ENCODE data around the gene SPAG9.
A peak's percentile ranks its signal among the peaks of the same experiment; 100 is the strongest.

Gene SPAG9

DNA sequence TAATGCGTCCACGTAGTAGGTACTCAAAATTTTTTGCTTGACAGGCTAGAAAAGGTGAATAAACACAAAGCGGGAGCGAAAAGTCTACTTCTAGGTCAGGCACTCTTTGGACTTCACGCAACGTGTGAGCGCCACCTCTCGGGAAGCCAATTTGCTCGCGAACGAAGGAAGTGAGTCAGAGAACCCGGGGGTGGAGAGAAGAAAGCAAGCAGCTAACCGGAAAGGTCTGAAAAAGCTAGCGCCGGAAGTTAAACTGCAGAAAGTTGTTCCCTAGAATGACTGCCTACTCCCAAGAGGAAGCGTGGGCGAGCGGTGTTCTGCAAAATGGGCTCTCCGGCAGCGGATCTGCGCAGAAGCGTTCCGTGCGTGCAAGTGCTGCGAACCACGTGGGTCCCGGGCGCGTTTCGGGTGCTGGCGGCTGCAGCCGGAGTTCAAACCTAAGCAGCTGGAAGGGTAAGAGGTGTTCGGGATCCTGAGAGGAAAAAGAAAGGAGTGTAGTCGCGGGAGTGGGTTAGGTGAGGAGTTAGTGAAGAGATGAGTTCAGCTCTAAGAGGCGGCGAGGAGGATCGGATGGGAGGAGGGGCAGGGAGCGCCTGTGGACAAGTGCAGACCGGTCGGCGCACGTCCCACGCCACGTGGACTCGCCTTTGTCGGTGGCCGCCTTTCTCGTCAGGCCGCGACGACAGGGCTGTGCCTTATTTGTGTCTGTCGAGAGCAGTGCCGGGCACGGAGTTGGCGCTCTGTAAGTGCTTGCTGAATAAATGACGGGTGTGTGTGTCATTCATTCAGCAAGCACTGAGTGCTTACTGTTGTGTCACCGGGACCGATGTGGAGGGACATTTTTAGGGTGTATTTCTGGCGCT is 32.8 kb upstream of the SPAG9 start, which contains the start of gene NME1 (continued):
- TF ChIP-seq, protein P1, sequence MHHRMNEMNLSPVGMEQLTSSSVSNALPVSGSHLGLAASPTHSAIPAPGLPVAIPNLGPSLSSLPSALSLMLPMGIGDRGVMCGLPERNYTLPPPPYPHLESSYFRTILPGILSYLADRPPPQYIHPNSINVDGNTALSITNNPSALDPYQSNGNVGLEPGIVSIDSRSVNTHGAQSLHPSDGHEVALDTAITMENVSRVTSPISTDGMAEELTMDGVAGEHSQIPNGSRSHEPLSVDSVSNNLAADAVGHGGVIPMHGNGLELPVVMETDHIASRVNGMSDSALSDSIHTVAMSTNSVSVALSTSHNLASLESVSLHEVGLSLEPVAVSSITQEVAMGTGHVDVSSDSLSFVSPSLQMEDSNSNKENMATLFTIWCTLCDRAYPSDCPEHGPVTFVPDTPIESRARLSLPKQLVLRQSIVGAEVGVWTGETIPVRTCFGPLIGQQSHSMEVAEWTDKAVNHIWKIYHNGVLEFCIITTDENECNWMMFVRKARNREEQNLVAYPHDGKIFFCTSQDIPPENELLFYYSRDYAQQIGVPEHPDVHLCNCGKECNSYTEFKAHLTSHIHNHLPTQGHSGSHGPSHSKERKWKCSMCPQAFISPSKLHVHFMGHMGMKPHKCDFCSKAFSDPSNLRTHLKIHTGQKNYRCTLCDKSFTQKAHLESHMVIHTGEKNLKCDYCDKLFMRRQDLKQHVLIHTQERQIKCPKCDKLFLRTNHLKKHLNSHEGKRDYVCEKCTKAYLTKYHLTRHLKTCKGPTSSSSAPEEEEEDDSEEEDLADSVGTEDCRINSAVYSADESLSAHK (tag by site-specific recombination; IDR thresholded peaks at IDR 0.05), result peak; percentile 84
- TF ChIP-seq SALL2 (tag by site-specific recombination; IDR thresholded peaks at IDR 0.05; ENCODE audit: borderline replicate concordance), result peak; percentile 89; the same call in 1 of the 2 replicates
- TF ChIP-seq ZNF202 (tag by site-specific recombination; IDR thresholded peaks at IDR 0.05; ENCODE audit: borderline replicate concordance), result no peak
- TF ChIP-seq ZXDB (tag by site-specific recombination; IDR thresholded peaks at IDR 0.05), result peak; percentile 99
- peak; percentile 100 for TF ChIP-seq ZNF391 (tag by site-specific recombination; IDR thresholded peaks at IDR 0.05; ENCODE audit: borderline replicate concordance, low read depth)
- TF ChIP-seq, protein P2, sequence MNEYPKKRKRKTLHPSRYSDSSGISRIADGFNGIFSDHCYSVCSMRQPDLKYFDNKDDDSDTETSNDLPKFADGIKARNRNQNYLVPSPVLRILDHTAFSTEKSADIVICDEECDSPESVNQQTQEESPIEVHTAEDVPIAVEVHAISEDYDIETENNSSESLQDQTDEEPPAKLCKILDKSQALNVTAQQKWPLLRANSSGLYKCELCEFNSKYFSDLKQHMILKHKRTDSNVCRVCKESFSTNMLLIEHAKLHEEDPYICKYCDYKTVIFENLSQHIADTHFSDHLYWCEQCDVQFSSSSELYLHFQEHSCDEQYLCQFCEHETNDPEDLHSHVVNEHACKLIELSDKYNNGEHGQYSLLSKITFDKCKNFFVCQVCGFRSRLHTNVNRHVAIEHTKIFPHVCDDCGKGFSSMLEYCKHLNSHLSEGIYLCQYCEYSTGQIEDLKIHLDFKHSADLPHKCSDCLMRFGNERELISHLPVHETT (tag by site-specific recombination; IDR thresholded peaks at IDR 0.05), result peak; percentile 100
- TF ChIP-seq, protein P3, sequence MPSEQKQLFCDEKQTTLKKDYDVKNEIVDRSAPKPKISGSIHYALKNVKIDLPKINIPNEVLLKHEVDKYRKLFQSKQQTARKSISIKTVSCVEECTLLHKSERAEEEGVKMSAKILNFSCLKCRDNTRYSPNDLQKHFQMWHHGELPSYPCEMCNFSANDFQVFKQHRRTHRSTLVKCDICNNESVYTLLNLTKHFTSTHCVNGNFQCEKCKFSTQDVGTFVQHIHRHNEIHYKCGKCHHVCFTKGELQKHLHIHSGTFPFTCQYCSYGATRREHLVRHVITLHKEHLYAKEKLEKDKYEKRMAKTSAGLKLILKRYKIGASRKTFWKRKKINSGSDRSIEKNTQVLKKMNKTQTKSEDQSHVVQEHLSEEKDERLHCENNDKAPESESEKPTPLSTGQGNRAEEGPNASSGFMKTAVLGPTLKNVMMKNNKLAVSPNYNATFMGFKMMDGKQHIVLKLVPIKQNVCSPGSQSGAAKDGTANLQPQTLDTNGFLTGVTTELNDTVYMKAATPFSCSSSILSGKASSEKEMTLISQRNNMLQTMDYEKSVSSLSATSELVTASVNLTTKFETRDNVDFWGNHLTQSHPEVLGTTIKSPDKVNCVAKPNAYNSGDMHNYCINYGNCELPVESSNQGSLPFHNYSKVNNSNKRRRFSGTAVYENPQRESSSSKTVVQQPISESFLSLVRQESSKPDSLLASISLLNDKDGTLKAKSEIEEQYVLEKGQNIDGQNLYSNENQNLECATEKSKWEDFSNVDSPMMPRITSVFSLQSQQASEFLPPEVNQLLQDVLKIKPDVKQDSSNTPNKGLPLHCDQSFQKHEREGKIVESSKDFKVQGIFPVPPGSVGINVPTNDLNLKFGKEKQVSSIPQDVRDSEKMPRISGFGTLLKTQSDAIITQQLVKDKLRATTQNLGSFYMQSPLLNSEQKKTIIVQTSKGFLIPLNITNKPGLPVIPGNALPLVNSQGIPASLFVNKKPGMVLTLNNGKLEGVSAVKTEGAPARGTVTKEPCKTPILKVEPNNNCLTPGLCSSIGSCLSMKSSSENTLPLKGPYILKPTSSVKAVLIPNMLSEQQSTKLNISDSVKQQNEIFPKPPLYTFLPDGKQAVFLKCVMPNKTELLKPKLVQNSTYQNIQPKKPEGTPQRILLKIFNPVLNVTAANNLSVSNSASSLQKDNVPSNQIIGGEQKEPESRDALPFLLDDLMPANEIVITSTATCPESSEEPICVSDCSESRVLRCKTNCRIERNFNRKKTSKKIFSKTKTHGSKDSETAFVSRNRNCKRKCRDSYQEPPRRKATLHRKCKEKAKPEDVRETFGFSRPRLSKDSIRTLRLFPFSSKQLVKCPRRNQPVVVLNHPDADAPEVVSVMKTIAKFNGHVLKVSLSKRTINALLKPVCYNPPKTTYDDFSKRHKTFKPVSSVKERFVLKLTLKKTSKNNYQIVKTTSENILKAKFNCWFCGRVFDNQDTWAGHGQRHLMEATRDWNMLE (tag by site-specific recombination; conservative IDR thresholded peaks at IDR 0.05; ENCODE audit: low read depth), result peak; percentile 93
- no peak; the same call in 1 of the 2 replicates for TF ChIP-seq GLIS2 (tag by site-specific recombination; IDR thresholded peaks at IDR 0.05)
- TF ChIP-seq ZNF146 (tag by site-specific recombination; IDR thresholded peaks at IDR 0.05), result peak; percentile 67
- no peak for TF ChIP-seq ZNF37A (tag by site-specific recombination; IDR thresholded peaks at IDR 0.05)
- TF ChIP-seq ZNF292 (tag by site-specific recombination; IDR thresholded peaks at IDR 0.05; ENCODE audit: borderline replicate concordance, low read depth), result no peak
- peak; percentile 90 for TF ChIP-seq KLF10 (tag by site-specific recombination; IDR thresholded peaks at IDR 0.05)
- TF ChIP-seq, protein P4, sequence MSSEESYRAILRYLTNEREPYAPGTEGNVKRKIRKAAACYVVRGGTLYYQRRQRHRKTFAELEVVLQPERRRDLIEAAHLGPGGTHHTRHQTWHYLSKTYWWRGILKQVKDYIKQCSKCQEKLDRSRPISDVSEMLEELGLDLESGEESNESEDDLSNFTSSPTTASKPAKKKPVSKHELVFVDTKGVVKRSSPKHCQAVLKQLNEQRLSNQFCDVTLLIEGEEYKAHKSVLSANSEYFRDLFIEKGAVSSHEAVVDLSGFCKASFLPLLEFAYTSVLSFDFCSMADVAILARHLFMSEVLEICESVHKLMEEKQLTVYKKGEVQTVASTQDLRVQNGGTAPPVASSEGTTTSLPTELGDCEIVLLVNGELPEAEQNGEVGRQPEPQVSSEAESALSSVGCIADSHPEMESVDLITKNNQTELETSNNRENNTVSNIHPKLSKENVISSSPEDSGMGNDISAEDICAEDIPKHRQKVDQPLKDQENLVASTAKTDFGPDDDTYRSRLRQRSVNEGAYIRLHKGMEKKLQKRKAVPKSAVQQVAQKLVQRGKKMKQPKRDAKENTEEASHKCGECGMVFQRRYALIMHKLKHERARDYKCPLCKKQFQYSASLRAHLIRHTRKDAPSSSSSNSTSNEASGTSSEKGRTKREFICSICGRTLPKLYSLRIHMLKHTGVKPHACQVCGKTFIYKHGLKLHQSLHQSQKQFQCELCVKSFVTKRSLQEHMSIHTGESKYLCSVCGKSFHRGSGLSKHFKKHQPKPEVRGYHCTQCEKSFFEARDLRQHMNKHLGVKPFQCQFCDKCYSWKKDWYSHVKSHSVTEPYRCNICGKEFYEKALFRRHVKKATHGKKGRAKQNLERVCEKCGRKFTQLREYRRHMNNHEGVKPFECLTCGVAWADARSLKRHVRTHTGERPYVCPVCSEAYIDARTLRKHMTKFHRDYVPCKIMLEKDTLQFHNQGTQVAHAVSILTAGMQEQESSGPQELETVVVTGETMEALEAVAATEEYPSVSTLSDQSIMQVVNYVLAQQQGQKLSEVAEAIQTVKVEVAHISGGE (tag by site-specific recombination; conservative IDR thresholded peaks at IDR 0.05; ENCODE audit: low read depth), result peak; percentile 100
- TF ChIP-seq, protein P5, sequence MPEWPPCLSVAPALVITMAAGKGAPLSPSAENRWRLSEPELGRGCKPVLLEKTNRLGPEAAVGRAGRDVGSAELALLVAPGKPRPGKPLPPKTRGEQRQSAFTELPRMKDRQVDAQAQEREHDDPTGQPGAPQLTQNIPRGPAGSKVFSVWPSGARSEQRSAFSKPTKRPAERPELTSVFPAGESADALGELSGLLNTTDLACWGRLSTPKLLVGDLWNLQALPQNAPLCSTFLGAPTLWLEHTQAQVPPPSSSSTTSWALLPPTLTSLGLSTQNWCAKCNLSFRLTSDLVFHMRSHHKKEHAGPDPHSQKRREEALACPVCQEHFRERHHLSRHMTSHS (tag by site-specific recombination; IDR thresholded peaks at IDR 0.05), result peak; percentile 37; the same call in 1 of the 2 replicates
- TF ChIP-seq ZNF19 (tag by site-specific recombination; IDR thresholded peaks at IDR 0.05; ENCODE audit: low read depth), result no peak
- TF ChIP-seq ZBTB7A (tag by site-specific recombination; IDR thresholded peaks at IDR 0.05; ENCODE audit: low read depth), result peak; percentile 96
- TF ChIP-seq ZNF157 (tag by site-specific recombination; IDR thresholded peaks at IDR 0.05), result peak; percentile 47; the same call in 1 of the 2 replicates
- TF ChIP-seq ZNF76 (tag by site-specific recombination; IDR thresholded peaks at IDR 0.05; ENCODE audit: borderline replicate concordance, low read depth), result peak; percentile 91
- no peak for TF ChIP-seq ZNF514 (tag by site-specific recombination; IDR thresholded peaks at IDR 0.05)
- peak; percentile 90 for TF ChIP-seq ZNF843 (tag by site-specific recombination; IDR thresholded peaks at IDR 0.05)
- peak; percentile 50; the same call in 1 of the 2 replicates for TF ChIP-seq ZNF623 (tag by site-specific recombination; IDR thresholded peaks at IDR 0.05)
- TF ChIP-seq ZNF426 (tag by site-specific recombination; IDR thresholded peaks at IDR 0.05), result no peak
- TF ChIP-seq ZBTB20 (tag by site-specific recombination; IDR thresholded peaks at IDR 0.05), result peak; percentile 61
- no peak for TF ChIP-seq SETDB1 (IDR thresholded peaks at IDR 0.05; ENCODE audit: insufficient read length, low read length)
- TF ChIP-seq ZNF335 (tag by site-specific recombination; conservative IDR thresholded peaks at IDR 0.05), result peak; percentile 92
